ENCODE measurements around the gene PRSS36.
"Not testable (repeated sequence)": the region's sequence is repeated elsewhere in the genome, so short reads cannot be mapped to it uniquely, and the experiment has no call there.

The PRSS36 gene

DNA sequence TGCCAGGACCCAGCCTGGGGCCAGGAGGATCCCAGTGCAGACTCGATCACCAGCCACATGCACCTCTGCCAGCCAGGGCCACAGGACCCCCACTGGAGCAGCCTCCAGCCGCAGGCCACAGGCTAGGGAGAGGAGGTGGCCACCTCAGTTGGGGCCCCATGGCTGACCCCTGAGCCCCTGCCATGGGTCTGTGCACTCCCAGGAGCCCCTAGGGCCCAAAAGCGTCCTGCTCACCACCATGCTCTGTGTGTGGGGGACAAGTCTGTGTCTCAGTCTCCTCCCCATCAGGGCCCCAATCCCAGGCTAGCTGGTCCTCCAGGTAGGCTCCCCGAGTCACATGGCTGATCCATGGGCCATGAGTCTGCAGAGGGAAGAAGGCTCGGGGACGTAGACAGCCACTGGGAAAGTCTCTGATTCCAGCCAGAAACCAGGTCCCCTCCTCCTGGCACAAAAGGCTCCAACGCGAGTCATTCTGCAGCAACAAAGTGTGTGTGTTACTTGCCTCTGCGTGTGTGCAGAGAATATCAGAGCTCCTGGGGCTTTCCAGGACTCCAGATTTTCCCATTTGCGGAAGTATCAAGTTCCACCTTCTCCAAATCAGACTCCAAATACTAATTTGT lies 8.3 kb downstream of the PRSS36 start:
- no peak for DNase-seq

DNA sequence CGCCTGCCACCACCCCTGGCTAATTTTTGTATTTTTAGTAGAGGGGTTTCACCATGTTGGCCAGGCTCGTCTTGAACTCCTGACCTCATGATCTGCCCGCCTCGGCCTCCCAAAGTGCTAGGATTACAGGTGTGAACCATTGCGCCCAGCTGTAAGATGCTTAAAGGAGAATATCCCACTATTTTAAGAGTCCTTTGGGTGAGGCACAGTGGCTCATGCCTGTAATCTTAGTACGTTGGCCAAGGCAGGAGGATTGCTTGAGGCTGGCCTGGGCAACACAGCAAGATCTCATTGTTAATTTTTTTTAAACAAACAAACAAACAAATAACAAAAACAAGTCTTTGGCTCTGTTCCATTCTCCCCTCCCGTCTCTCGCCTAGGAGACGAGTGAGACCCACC lies 8.8 kb downstream of the PRSS36 start:
- not testable (repeated sequence) for DNase-seq

DNA sequence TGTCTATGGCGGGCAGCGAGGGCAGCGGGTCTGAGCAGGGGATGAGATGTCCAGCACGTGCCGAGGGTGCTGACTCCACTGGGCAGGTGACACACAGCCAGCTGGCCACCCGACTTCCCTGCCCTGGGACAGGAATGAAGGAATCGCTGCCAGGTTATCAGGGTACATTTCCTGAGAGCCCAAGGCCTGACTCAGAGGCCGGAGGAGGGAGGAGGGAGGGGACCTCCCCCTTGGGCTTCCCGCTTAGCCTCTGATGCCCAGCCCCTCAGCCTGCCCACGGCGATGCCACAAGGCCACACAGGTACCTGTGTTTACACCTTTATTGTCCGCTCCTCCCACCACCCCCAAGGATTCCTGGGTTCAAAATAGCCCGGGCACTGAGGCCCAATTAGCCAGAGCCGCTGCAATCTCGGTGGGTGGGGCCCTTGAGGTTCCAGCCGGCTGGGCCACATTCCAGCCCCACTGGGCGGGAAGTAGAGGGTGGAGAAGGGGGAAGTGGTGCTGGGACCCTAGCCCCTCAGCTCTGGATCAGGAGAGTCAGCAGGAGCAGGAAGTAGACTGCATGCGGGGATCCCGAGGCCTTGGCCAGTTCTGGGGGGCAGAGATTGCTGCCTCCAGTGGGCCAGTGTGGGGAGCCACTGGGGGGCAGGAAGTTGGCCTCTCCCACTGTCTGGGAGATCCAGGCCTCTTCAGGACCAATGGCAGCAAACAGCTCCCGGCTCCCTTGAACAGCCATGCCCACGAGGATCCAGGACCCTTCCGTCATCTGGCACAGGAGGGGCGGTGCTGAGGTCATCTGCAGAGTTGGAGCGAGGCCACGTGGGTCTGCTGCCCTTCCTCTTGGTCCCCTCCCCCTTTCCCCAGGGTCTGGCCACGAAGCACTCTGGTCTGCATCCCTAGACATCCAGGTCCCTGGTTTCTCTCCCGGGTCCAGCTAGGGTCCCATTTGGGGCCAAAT lies 11.0 kb downstream of the PRSS36 start:
- no peak for DNase-seq

DNA sequence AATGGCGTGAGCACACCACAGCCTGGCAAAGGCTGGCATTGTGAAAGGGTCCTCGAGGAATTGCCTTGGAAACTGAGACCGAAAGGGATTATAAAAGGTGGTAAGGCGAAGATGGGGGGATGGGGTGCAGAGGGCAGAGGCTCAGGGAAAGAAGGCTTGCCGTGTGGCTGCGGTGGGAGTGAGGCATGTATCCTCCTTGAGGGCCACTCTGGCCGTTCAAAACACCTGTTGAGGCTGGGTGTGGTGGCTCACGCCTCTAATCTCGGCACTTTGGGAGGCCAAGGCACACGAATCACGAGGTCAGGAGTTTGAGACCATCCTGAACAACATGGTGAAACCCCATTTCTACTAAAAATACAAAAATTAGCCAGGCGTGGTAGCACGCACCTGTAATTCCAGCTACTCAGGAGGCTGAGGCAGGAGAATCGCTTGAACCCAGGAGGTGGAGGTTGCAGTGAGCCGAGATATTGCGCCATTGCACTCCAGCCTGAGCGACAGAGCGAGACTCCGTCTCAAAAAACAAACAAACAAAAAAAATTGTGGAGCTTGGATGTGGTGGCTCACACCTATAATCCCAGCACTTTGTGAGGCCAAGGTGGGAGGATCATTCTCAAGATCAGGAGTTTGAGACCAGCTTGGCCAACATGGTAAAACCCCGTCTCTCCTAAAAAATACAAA lies 12.9 kb downstream of the PRSS36 start:
- DNase-seq: not testable (repeated sequence)

DNA sequence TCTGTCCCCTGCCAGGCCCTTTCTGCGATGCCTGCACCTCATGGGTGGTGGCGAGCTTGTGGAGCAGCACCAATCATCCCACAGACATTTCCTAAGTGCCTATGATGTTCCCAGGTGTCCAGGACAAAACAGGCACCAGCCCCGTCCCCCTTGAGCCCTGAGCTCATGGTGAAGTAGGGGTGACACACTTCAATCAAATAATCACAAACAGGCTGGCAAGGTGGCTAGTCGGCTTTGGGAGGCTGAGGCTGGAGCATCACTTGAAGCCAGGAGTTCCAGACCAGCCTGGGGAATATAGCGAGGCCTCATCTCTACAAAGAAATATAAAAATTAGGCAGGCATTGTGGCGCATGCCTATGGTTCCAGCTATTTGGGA lies 13.6 kb downstream of the PRSS36 start:
- DNase-seq: no peak

DNA sequence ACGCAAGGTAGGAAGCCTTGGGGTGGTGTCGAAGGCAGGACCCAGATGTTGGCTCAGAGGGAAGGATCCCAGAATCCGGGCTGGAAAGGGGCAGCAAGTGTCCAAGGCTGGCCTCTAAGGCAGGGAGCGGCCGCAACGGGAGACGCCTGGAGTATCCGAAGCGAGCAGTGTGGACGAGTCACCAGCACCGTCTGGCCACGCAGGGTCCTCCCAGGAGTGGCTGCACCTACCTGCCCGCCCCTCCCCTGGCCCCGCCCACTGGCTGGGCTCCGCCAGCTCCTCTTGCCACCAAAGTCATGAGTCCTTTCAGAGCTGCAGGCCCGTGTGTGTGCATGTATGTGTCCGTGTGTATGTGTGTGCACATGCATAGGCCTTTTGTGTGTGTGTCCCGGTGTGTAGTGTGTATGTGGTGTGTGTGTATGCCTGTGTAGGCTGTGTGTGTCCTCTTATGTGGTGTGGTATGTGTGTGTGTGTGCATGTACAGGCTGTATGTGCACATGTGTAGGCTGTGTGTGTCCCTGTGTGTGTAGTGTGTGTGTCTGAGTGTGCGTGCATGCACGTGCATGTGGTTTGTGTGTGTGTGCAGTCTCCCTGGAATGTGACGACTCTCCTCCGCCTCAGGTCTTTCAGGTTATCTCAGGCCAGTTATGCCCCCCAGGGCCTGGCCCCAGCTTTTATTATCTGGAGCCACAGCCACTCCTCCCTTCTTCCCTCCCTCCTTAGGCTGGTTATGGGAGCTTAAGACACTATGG lies 14.2 kb downstream of the PRSS36 start, which contains the start of gene PRSS8:
Gene PRSS8 (minus strand): TSS at position 193 of the 752 bp plus-strand sequence. CDS start 229 bp downstream, outside the sequence.
- no peak for DNase-seq

DNA sequence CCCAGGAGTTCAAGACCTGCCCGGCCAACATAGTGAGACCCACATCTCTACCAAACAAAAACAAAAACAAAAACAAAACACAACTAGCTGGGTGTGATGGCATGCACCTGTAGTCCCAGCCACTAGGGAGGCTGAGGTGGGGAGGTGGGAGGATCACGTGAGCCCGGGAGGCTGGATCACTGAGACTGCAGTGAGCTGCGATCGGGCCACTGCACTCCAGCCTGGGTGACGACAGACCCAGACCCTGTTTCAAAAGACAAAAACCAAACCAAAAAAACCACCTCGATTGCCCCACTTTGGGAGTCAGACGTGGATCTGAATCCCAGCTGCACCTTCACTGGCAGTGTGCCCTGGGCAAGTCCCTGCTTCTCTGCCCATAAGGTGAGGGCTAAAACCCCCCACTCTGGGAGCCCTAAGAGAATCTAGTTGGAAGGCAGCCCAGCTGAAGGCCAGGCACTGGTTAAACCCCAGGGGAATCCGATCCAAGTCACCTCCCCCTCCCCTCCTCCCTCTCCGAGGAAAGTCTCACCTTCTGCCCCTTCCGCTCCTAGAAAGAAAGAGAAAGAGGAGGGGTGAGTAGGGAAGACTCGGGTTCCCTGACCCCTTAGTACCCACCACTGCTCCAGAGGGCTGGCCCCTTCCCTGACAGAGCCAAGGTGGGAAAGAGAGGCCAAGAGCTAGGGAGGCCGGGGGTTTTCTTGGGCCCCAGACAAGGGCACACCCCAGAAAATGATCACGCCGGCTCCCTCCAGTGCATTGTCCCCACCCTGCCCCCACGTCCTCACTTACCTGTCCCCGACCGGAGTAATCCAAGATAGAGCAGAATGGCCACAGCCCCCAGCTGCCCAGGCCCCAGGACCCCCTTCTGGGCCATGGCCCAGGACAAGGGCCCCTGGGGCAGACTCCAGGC lies 15.0 kb downstream of the PRSS36 start:
- no peak for DNase-seq

DNA sequence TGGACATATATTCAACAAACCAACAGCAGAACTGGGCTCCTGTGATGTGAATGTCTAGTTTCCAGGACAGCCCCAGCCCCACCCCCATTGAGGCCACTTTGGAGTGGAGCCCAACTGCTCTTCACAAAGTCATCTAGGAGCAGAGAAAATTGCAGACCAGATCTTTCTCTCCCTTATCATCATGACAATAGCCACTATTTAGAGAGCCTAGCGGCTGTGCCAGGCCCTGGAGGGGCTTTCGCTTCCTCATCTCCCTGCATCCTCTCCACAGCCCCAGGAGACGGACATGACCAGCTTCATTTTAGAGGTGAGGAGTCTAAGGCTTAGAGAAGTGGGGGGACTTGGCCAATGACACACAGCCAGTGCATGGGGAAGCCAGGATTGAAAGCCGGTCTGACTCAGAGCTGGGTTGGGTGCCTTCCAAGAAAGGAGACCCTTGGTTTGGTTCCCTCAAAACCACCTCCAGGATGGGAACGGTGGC lies 15.7 kb downstream of the PRSS36 start:
- no peak for DNase-seq

DNA sequence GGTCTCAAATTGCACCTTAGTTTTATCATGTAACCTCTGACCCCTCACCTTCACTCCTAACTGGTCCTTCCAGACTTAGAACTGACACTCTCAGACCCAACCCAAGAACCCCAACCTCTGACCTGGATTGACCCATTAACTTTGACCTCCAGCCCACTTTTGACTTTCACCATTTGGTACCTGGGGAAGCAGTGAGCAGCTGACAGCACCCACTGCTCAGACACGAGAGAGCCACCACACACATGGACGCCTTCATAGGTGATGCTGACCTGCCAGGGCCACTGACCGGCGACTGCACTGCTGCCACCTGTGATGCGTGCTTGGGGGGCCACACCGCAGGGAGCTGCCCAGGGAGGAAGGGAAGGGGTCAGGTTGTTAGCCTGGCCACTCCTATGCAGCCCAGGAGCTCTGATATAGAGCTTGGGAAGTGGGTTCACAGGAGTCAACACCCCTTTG lies 16.8 kb downstream of the PRSS36 start:
- no peak for DNase-seq

DNA sequence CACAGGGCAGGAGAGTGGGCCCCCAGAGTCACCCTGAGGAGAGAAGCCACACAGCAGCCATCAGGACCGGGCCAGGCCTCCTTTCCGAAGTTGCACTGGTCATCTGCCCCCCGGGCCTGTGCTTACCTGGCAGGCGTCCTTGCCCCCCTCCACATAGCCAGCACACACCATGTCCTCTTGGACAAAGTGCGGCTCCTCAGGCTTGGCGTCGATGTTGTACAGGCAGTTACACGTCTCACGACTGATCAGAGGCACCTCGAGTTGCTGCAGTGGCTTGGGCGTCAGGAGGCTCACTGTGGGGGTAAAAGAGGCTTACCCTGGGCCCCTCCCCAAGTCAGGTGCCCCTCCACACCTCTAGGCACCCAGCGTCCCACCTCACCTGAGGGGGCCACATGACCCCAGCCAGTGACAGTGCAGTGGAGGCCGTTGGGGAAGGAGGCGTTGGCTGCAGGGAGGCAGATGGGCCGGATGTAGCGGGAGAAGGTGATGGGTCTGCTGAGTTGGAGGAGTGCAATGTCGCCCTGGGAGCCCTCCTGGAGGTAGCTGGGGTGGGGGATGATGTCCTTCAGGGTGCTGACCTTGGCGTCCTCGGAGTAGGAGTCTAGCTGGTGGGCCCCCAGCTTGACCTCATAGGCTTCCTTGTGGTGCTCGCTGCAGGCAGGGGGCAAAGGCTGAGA lies 17.4 kb downstream of the PRSS36 start:
- DNase-seq: no peak

DNA sequence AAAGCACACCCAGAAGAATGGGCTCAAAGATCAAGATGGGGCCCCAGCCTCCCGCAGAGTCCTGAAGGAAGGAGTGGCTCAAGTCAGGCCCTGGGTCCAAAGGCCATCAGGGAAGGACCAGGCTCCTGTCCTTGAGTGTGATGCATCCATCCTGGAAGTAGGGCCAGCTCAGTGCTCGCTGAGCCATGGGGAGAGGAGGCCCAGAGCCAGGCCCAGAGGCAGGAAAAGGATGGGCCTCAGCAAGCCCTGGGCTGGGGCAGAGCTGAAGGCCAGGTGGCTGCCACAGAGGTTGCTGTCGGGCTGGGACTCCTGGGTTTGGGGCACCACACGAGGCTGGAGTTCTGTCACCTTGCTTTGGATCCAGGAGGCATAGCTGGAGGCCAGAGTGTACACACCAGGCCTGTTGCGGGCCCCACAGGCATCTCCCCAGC lies 18.0 kb downstream of the PRSS36 start:
- DNase-seq: no peak

DNA sequence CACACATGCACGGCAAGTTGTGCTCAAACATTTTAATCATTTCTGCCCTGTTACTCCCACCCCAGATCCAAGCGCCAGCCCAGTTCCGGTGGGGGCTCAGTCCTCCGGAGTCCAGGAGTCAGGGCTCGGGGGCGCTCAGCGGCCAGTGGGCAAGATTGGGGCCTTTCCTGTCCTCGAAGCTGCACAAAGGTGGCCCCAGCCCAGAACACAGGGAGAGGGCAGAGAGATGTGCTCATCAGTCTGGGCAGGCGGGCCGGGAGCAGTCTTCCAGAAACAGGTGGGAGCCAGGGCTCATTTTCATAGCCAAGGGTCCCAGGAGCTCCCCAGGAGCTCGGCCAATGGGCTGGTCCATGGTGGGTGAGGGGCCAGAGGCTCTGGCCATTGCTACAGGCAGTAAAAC lies 18.4 kb downstream of the PRSS36 start:
- no peak for DNase-seq

DNA sequence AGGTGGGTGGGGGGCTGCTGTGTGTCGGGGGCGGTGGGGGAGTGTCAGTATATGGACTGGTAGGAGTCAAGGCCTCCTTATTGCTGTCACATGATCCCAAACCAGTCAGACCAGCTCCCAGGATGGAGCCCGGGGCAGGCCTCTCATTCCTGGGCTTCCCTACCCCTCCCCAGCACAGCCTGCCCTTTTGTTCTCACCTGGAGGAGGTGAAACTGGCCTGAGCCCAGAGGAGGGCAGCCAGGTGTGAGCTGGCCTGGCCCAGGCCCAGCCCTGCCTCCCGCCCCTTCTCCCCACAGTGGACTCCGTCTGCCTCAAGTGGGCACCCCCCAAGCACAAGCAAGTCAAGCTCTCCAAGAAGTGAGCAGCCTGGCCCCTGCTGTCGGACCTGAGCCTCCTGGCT lies 19.0 kb downstream of the PRSS36 start:
- DNase-seq: no peak

DNA sequence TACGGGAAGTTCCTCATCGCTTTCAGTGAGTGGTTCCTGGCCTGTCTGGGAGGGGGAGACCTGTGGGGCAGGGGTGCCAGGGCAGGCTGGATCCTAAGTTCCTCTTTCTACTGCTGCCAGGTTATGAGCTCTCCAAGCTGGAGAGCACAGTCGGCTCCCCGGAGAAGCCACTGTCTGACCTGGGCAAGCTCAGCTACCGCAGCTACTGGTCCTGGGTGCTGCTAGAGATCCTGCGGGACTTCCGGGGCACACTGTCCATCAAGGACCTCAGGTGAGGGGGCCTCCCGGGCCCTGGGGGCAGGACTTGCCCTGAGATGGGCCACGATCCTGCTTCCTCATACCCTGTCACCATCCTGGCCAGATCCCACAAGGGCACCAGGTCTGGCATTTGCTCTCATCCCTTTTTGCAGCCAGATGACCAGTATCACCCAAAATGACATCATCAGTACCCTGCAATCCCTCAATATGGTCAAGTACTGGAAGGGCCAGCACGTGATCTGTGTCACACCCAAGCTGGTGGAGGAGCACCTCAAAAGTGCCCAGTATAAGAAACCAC lies 19.5 kb downstream of the PRSS36 start:
- DNase-seq: no peak

DNA sequence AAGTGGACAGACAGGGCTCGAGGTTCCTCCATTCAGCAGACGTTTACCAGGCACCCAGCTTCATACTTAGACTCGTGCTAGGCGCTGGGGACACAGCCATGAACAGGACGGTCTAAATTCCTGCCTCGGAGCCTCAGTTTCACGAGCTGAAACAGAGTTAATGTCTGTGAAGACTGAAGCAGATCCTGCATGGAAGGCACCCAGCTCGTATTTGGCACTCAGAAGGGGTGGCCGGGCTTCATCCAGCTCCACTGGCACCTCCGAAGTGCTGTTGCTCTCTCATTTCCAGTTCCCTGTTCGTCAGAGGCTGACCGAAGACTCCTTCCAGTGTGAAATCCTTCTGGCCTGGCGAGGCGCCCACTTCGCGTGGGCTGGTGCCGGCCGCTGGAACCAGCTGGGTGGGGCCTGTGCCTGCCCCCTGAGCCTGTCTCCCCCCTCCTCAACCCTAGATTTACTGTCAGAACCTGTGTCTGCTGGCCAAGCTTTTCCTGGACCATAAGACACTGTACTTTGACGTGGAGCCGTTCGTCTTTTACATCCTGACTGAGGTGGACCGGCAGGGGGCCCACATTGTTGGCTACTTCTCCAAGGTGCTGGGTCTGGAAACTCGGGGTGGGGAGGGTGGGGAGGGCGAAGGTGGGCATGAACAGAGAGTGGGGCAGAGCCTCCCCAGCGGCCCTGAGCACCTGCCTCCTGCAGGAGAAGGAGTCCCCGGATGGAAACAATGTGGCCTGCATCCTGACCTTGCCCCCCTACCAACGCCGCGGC lies 20.1 kb downstream of the PRSS36 start:
- DNase-seq: no peak

DNA sequence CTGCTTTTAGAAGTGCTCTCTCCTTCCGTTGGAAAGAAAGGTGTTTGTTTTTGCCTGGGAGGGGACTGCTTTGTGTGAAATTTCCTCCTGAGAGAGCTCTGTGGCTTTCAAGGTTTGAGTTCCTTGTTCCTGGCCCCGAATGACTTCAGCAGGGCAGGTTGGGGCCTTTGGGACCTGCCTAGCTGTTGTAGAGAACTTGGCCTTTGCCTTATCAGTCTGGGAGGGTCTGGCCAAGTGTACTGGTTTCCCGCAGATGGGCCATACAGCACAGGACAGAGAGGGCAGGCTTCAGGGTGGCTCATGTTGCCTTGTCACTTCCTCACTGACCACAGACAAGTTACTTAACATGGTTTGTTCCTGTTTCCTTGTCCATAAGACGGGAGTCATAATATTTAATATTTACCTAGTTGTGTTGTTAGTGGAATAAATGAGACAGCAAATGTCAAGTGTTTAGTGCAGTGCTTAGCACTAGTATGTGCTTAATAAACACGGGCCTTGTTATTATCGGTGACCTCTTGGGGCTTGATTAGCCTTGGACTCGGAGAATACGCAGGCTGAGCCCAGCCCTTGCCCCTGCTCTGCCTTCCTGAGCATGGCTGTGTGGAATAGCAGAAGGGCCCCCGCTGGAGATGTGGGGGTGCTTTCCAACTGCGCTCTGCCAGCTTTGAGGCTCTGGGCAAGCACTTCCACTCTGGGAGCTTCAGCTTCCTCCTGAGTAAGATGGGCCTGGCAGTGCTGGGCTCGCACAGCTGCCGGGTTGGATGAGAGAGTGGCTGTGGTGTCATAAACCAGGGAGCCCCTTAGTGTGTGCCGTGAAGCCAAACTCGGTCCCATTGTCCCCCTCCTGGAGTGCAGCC lies 20.9 kb downstream of the PRSS36 start:
- peak; percentile 24 for DNase-seq

DNA sequence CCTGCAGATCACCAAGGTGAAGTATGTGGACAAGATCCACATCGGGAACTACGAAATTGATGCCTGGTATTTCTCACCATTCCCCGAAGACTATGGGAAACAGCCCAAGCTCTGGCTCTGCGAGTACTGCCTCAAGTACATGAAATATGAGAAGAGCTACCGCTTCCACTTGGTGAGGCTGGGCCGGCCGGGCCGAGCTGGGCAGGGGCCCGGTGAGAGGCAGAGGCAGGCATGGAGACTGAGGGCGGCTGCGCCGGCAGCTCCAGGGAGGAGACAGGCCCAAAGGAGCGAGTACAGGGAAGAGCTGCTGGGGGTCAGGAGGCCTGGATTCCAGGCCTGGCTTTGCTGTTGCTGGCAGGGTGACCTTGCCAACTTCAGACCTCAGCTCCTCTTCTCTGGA lies 22.7 kb downstream of the PRSS36 start:
- DNase-seq: no peak

DNA sequence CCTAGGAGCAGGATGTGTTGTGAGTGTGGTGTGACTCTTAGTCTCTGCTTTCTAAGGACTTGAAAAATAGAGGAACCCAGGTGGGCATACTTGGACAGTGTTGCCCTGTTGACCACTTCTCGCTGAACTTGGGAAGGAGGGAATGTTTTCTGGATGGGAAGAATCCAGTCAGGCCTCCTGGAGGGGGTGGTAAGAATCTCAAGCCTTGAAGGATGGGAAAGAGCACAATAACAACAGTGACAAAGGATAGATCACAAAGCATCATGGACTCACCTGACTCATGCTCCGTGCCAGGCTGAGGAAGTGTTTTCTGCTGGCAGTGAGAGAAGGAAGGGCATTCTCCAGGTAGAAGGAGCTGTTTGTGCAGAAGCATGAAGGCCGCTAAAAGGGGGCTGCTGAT lies 24.0 kb downstream of the PRSS36 start:
- DNase-seq: no peak

DNA sequence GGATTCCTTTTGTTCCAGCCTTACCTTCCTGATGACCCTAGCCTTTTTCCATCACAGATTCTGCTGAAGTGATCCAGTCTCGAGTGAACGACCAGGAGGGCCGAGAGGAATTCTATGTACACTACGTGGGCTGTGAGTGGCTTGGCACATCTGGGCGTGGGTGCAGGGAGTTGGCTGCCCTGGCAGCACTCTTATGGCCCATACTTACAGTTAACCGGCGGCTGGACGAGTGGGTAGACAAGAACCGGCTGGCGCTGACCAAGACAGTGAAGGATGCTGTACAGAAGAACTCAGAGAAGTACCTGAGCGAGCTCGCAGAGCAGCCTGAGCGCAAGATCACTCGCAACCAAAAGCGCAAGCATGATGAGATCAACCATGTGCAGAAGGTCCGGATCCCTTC lies 29.7 kb downstream of the PRSS36 start:
- no peak for DNase-seq
